ENCODE results near the gene CHST9.

DNA sequence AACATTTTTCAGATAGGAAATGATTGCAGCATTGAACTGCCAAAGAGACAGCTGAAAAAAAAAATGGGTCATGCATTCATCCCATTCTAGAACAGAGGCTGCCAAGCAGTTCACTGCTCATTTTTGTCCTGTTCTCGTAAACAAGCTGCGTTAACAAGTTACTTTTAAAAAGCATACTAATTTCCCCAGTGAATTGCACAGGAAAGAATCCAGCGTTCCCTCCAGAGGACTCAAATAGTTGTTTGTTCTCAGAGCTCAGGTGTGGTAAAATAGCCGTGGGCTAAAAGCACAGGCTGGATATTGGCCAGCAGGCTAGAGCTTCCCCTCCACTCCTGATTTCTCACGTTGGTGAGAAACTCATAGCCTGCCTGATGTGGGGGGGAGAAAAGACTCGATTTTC lies 243.5 kb downstream of the CHST9 start:
- TF ChIP-seq, protein P1, sequence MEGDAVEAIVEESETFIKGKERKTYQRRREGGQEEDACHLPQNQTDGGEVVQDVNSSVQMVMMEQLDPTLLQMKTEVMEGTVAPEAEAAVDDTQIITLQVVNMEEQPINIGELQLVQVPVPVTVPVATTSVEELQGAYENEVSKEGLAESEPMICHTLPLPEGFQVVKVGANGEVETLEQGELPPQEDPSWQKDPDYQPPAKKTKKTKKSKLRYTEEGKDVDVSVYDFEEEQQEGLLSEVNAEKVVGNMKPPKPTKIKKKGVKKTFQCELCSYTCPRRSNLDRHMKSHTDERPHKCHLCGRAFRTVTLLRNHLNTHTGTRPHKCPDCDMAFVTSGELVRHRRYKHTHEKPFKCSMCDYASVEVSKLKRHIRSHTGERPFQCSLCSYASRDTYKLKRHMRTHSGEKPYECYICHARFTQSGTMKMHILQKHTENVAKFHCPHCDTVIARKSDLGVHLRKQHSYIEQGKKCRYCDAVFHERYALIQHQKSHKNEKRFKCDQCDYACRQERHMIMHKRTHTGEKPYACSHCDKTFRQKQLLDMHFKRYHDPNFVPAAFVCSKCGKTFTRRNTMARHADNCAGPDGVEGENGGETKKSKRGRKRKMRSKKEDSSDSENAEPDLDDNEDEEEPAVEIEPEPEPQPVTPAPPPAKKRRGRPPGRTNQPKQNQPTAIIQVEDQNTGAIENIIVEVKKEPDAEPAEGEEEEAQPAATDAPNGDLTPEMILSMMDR (conservative IDR thresholded peaks at IDR 0.05), result no peak
- TF ChIP-seq EZH2 (IDR thresholded peaks at IDR 0.05; ENCODE audit: low read depth), result no peak

Measured in PC-9 (cell line).